HEK293T (cell line): ENCODE measurements around the gene PPP1R1A.

Experiments
- CTCF ChIA-PET: fragments of 350-600 bp; formaldehyde crosslinking; extraction: SDS; loops from one replicate; lab custom pipeline; 2021; ENCODE audit warnings: antibody characterized with exemption, inconsistent platforms; lab: Yijun Ruan, JAX
- POLR2A ChIA-PET: fragments of 350-600 bp; formaldehyde crosslinking; extraction: SDS; loops from one replicate; lab custom pipeline; 2020; ENCODE audit warnings: antibody characterized with exemption, inconsistent platforms; lab: Yijun Ruan, JAX
- DNase-seq: peaks from one replicate; pipeline ENCODE4 v3.0.0; 2012; ENCODE audit warnings: mixed read lengths; ENCODE audit errors: extremely low spot score
- ARNT ChIP-seq: fragments of 450-650 bp; IDR thresholded peaks from 2 replicates; pipeline ENCODE4 v1.6.1; 2017; ENCODE audit warnings: mild to moderate bottlenecking
- BHLHE40 ChIP-seq: fragments of 450-650 bp; IDR thresholded peaks from 2 replicates; pipeline ENCODE4 v1.6.1; 2016; ENCODE audit warnings: mild to moderate bottlenecking, moderate library complexity, borderline replicate concordance
- CTBP1 ChIP-seq: fragments of 450-650 bp; IDR thresholded peaks from 2 replicates; pipeline ENCODE4 v1.6.1; 2016; ENCODE audit warnings: borderline replicate concordance
- ELF4 ChIP-seq: fragments of 450-650 bp; IDR thresholded peaks from 2 replicates; pipeline ENCODE4 v1.6.1; 2017; ENCODE audit warnings: antibody characterized with exemption
- FOXA1 ChIP-seq: fragments of 450-650 bp; IDR thresholded peaks from 2 replicates; pipeline ENCODE4 v1.6.1; 2016; ENCODE audit warnings: mild to moderate bottlenecking
- FOXK2 ChIP-seq: fragments of 450-650 bp; IDR thresholded peaks from 2 replicates; pipeline ENCODE4 v1.6.1; 2016; ENCODE audit warnings: mild to moderate bottlenecking
- FOXM1 ChIP-seq: fragments of 450-650 bp; IDR thresholded peaks from 2 replicates; pipeline ENCODE4 v1.6.1; 2017; ENCODE audit warnings: mild to moderate bottlenecking, borderline replicate concordance
- HDGF ChIP-seq: fragments of 450-650 bp; IDR thresholded peaks from 2 replicates; pipeline ENCODE4 v1.6.1; 2017; ENCODE audit warnings: antibody characterized with exemption, borderline replicate concordance
- L3MBTL2 ChIP-seq: fragments of 450-650 bp; conservative IDR thresholded peaks from 2 replicates; pipeline ENCODE4 v1.6.1; 2016; ENCODE audit warnings: mild to moderate bottlenecking
- LEF1 ChIP-seq: fragments of 450-650 bp; IDR thresholded peaks from 2 replicates; pipeline ENCODE4 v1.6.1; 2017; ENCODE audit warnings: mild to moderate bottlenecking, borderline replicate concordance
- NFRKB ChIP-seq: fragments of 450-650 bp; IDR thresholded peaks from 2 replicates; pipeline ENCODE4 v1.6.1; 2016; ENCODE audit warnings: mild to moderate bottlenecking, moderate library complexity
- SP1 ChIP-seq: fragments of 450-650 bp; IDR thresholded peaks from 2 replicates; pipeline ENCODE4 v1.6.1; 2017
- SUZ12 ChIP-seq: fragments of 450-650 bp; IDR thresholded peaks from 2 replicates; pipeline ENCODE4 v1.6.1; 2016; ENCODE audit warnings: mild to moderate bottlenecking
- TARDBP ChIP-seq: fragments of 450-650 bp; IDR thresholded peaks from 2 replicates; pipeline ENCODE4 v1.6.1; 2016
- ZNF384 ChIP-seq: fragments of 450-650 bp; IDR thresholded peaks from 2 replicates; pipeline ENCODE4 v1.6.1; 2016
- TF ChIP-seq, protein P1 (sequence below): fragments of 450-650 bp; IDR thresholded peaks from 2 replicates; pipeline ENCODE4 v1.6.1; 2016

The PPP1R1A gene

DNA sequence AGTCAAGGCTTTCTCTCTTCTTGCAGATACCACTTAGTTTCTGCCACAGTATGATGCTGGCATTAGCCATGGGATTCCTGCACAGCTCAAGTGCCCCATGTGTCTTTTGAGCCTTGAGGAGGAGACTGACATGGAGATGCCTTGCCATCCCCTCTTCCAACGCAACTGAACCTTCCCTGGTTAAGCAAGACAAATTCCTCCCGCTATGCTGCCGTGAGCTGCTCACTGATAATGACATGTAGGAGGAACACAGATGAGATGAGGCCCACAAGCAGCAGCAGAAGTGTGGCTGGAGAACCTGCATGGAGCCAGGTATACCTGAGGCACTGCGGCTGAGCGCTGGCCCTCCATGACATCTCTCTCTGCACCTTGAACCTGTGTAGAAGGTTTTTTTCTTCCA lies 15.4 kb upstream of the PPP1R1A start:
- ChIA-PET CTCF (interaction anchor here (0.7 to 0.9 kb wide), 3 partner anchors 12 to 78 kb away, joined by 3 to 5 read pairs (median 3); no protein-coding TSS in a partner anchor), POLR2A (no interaction called here)
- no peak for TF ChIP-seq SP1
- DNase-seq: no peak

GRCh38 chr12:54603173-54603814 lies 14.8 kb upstream of the PPP1R1A start:
- ChIA-PET POLR2A (no interaction called here), CTCF (interaction anchor here (0.7 to 0.8 kb wide), 2 partner anchors 11 to 78 kb away, joined by 3 to 5 read pairs; no protein-coding TSS in a partner anchor)
- DNase-seq: peak; percentile 74
- TF ChIP-seq ZNF384: peak; percentile 84
- TF ChIP-seq L3MBTL2: no peak

DNA sequence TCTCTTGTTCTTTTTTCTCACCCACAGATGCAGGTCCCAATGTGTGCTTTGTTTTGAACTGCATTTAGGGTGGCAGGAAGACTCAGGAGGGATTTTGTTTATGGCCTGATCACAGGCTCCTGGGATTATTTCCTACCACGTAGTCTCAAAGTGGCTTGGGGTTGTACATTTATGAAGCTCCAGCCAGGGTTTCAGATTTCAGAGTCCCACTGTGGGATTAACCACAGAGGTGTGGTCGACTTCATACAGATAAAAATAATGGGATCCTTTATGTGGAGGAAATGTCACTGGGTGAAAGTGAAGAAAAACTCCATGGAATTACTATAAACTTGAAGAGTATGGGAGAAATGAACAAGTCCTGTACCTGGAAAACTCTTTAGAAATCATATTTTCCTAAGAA lies 14.2 kb upstream of the PPP1R1A start:
- ChIA-PET CTCF (interaction anchor here (1.5 kb wide), 1 partner anchor 19 kb away, joined by 3 read pairs; no protein-coding TSS in a partner anchor), POLR2A (no interaction called here)
- TF ChIP-seq HDGF (no peak), TARDBP (no peak), FOXM1 (no peak)
- TF ChIP-seq, protein P1, sequence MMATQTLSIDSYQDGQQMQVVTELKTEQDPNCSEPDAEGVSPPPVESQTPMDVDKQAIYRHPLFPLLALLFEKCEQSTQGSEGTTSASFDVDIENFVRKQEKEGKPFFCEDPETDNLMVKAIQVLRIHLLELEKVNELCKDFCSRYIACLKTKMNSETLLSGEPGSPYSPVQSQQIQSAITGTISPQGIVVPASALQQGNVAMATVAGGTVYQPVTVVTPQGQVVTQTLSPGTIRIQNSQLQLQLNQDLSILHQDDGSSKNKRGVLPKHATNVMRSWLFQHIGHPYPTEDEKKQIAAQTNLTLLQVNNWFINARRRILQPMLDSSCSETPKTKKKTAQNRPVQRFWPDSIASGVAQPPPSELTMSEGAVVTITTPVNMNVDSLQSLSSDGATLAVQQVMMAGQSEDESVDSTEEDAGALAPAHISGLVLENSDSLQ: no peak
- DNase-seq: no peak

GRCh38 chr12:54601841-54602240 lies 13.4 kb upstream of the PPP1R1A start:
- TF ChIP-seq LEF1: no peak
- no peak for TF ChIP-seq FOXM1
- TF ChIP-seq FOXK2: no peak
- CTCF ChIA-PET: interaction anchor here (0.8 to 1.5 kb wide), 4 partner anchors 14 to 57 kb away, joined by 3 to 5 read pairs (median 3); no protein-coding TSS in a partner anchor
- no peak for DNase-seq
- POLR2A ChIA-PET: no interaction called here

- no peak for DNase-seq
- POLR2A ChIA-PET: interaction anchor here (1.2 kb wide), 1 partner anchor 20 kb away, joined by 3 read pairs; no protein-coding TSS in a partner anchor
- CTCF ChIA-PET: interaction anchor here (1.2 kb wide), 1 partner anchor 72 kb away, joined by 4 read pairs; no protein-coding TSS in a partner anchor
- TF ChIP-seq NFRKB: no peak
- TF ChIP-seq CTBP1: no peak
- no peak for TF ChIP-seq FOXK2
- TF ChIP-seq ZNF384: no peak
- no peak for TF ChIP-seq SUZ12
- TF ChIP-seq HDGF: no peak
- TF ChIP-seq L3MBTL2: no peak
- TF ChIP-seq LEF1: no peak
- TF ChIP-seq, protein P1: no peak
- TF ChIP-seq FOXA1: no peak
- TF ChIP-seq BHLHE40: no peak
- TF ChIP-seq ARNT: no peak
- TF ChIP-seq ELF4: no peak
- TF ChIP-seq TARDBP: no peak
- no peak for TF ChIP-seq SP1
- no peak for TF ChIP-seq FOXM1
Observed at GRCh38 chr12:54598970-54599369, 10.5 kb upstream of the PPP1R1A start.

GRCh38 chr12:54596526-54596946 lies 8.1 kb upstream of the PPP1R1A start:
- ChIA-PET CTCF (interaction anchor here (0.6 to 2.5 kb wide), 10 partner anchors 9 to 362 kb away, joined by 3 to 7 read pairs (median 4); partner anchors contain the start of gene PDE1B), POLR2A (interaction anchor here (0.6 to 0.8 kb wide), 2 partner anchors 12 to 16 kb away, joined by 3 read pairs; no protein-coding TSS in a partner anchor)
- DNase-seq: peak; percentile 74
- TF ChIP-seq ZNF384: no peak
- TF ChIP-seq SP1: no peak
- no peak for TF ChIP-seq HDGF
- TF ChIP-seq, protein P1: no peak
- no peak for TF ChIP-seq ELF4
- TF ChIP-seq ARNT: no peak
- TF ChIP-seq L3MBTL2: no peak
- no peak for TF ChIP-seq TARDBP
- TF ChIP-seq CTBP1: no peak
- no peak for TF ChIP-seq FOXA1
- TF ChIP-seq SUZ12: no peak
- TF ChIP-seq LEF1: no peak
- TF ChIP-seq BHLHE40: no peak
- TF ChIP-seq FOXK2: no peak
- no peak for TF ChIP-seq NFRKB
- no peak for TF ChIP-seq FOXM1
